IMR-90 (cell line): ENCODE results near the gene EDEM3. TPM values are rescaled to one million over a fixed set of nuclear protein-coding genes. Genes with fewer than 3 reads are reported as not detected.

ENCODE experiments used
- ATAC-seq: fragments of 200-7000 bp; cut with Tn5 transposase; 2 replicates; pipeline ENCODE4 v1.9.1; 2020; ENCODE audit warnings: low read depth, mild to moderate bottlenecking, moderate library complexity
- BruUV-seq: library from RNA; stranded (reverse); fragments of 400-500 nt; replicated peaks from 2 replicates; lab custom pipeline; 2021; lab: Mats Ljungman, UMichigan
- CTCF ChIA-PET: fragments of 300-600 bp; formaldehyde crosslinking; extraction: SDS; loops from one replicate; lab custom pipeline; 2021; ENCODE audit warnings: antibody characterized with exemption; lab: Yijun Ruan, JAX
- POLR2A ChIA-PET: fragments of 300-600 bp; sonication (Branson Sonifier 250); formaldehyde crosslinking; loops from one replicate; lab custom pipeline; 2022; ENCODE audit warnings: antibody characterized with exemption; ENCODE audit not compliant: unreplicated experiment; lab: Charles Lee
- DNase-seq: peaks from one replicate; pipeline ENCODE4 v3.0.0; 2013
- H2AFZ ChIP-seq: replicated peaks from 2 replicates; pipeline ENCODE3; 2013; ENCODE audit warnings: low read length, mild to moderate bottlenecking; ENCODE audit not compliant: poor library complexity
- H2AK5ac ChIP-seq: 2 replicates; pipeline ENCODE4 v1.6.1; 2013; ENCODE audit warnings: low read depth, low read length, inconsistent platforms
- H2AK9ac ChIP-seq: replicated peaks from 2 replicates; pipeline ENCODE3; 2013; ENCODE audit warnings: mild to moderate bottlenecking, low read depth, low read length, moderate library complexity; ENCODE audit not compliant: poor library complexity
- H2BK120ac ChIP-seq: 2 replicates; pipeline ENCODE4 v1.6.1; 2013; ENCODE audit warnings: low read depth, low read length, inconsistent platforms
- H2BK15ac ChIP-seq: 3 replicates; pipeline ENCODE4 v1.6.1; 2013; ENCODE audit warnings: low read depth, low read length, inconsistent platforms
- H2BK20ac ChIP-seq: 2 replicates; pipeline ENCODE4 v1.6.1; 2013; ENCODE audit warnings: low read depth, mild to moderate bottlenecking, inconsistent platforms, low read length, moderate library complexity
- H2BK5ac ChIP-seq: 2 replicates; pipeline ENCODE4 v1.6.1; 2013; ENCODE audit warnings: mild to moderate bottlenecking, low read depth, low read length, inconsistent platforms; ENCODE audit not compliant: poor library complexity, severe bottlenecking
- H3K14ac ChIP-seq: replicated peaks from 2 replicates; pipeline ENCODE4 v1.6.1; 2013; ENCODE audit warnings: low read depth, low read length, inconsistent platforms
- H3K18ac ChIP-seq: 2 replicates; pipeline ENCODE4 v1.6.1; 2013; ENCODE audit warnings: low read depth, low read length, control low read depth
- H3K23ac ChIP-seq: 2 replicates; pipeline ENCODE4 v1.6.1; 2013; ENCODE audit warnings: low read depth, low read length, inconsistent platforms
- H3K27ac ChIP-seq: 2 replicates; pipeline ENCODE4 v1.5.1; 2013; ENCODE audit warnings: mild to moderate bottlenecking, control low read depth, low read length; ENCODE audit not compliant: insufficient read depth
- H3K27me3 ChIP-seq: 2 replicates; pipeline ENCODE4 v1.6.1; 2013; ENCODE audit warnings: low read length; ENCODE audit not compliant: control insufficient read depth, insufficient read depth
- H3K36me3 ChIP-seq: 2 replicates; pipeline ENCODE4 v1.6.1; 2013; ENCODE audit warnings: low read length, mixed read lengths; ENCODE audit not compliant: control insufficient read depth, insufficient read depth
- H3K4ac ChIP-seq: 2 replicates; pipeline ENCODE4 v1.6.1; 2013; ENCODE audit warnings: low read depth, low read length, inconsistent platforms
- H3K4me1 ChIP-seq: 2 replicates; pipeline ENCODE4 v1.6.1; 2013; ENCODE audit warnings: low read length, mixed read lengths; ENCODE audit not compliant: control insufficient read depth, insufficient read depth
- H3K4me2 ChIP-seq: 2 replicates; pipeline ENCODE4 v1.6.1; 2013; ENCODE audit warnings: low read depth, mild to moderate bottlenecking, control low read depth, low read length, moderate library complexity
- H3K4me3 ChIP-seq: 2 replicates; pipeline ENCODE4 v1.5.1; 2013; ENCODE audit warnings: low read depth, mild to moderate bottlenecking, control low read depth, low read length, moderate library complexity; ENCODE audit not compliant: insufficient read depth
- H3K56ac ChIP-seq: 2 replicates; pipeline ENCODE4 v1.6.1; 2013; ENCODE audit warnings: low read length, inconsistent platforms; ENCODE audit not compliant: insufficient read depth; ENCODE audit errors: extremely low read depth
- H3K79me1 ChIP-seq, 2 experiments: 2 replicates each; pipeline ENCODE4 v1.6.1; 2013; ENCODE audit warnings: low read length in 2 of 2, inconsistent platforms in 1 of 2, low read depth in 1 of 2
- H3K9ac ChIP-seq: 2 replicates; pipeline ENCODE4 v1.6.1; 2013; ENCODE audit warnings: low read depth, low read length, control low read depth
- H3K9me1 ChIP-seq: 2 replicates; pipeline ENCODE4 v1.6.1; 2013; ENCODE audit warnings: low read length, inconsistent platforms; ENCODE audit not compliant: insufficient read depth
- H3K9me3 ChIP-seq: 2 replicates; pipeline ENCODE4 v1.6.1; 2013; ENCODE audit warnings: low read length; ENCODE audit not compliant: control insufficient read depth, insufficient read depth
- H4K20me1 ChIP-seq: 2 replicates; pipeline ENCODE4 v1.6.1; 2013; ENCODE audit warnings: low read length, inconsistent platforms; ENCODE audit not compliant: insufficient read depth
- H4K5ac ChIP-seq: 2 replicates; pipeline ENCODE4 v1.6.1; 2013; ENCODE audit warnings: mild to moderate bottlenecking, low read depth, low read length, control low read depth
- H4K8ac ChIP-seq, 2 experiments: 2 replicates each; pipeline ENCODE4 v1.6.1; 2013; ENCODE audit warnings: low read depth in 2 of 2, low read length in 2 of 2, control low read depth in 1 of 2, inconsistent platforms in 1 of 2
- H4K91ac ChIP-seq: 2 replicates; pipeline ENCODE4 v1.6.1; 2013; ENCODE audit warnings: low read depth, low read length, inconsistent platforms; ENCODE audit not compliant: insufficient read depth
- BHLHE40 ChIP-seq: fragments of 150-350 bp; IDR thresholded peaks from 2 replicates; pipeline ENCODE4 v1.6.1; 2016; ENCODE audit warnings: mild to moderate bottlenecking, low read depth, low read length
- CEBPB ChIP-seq: IDR thresholded peaks from 2 replicates; pipeline ENCODE4 v1.6.1; 2012; ENCODE audit warnings: low read depth, low read length, improper control_type of control experiment
- CHD1 ChIP-seq: IDR thresholded peaks from 2 replicates; pipeline ENCODE4 v1.6.1; 2012; ENCODE audit warnings: low read depth, low read length, improper control_type of control experiment
- CTCF ChIP-seq: conservative IDR thresholded peaks from 2 replicates; pipeline ENCODE4 v1.5.1; 2012; ENCODE audit warnings: mild to moderate bottlenecking, low read depth, low read length, improper control_type of control experiment
- ELK1 ChIP-seq: fragments of 150-350 bp; IDR thresholded peaks from 2 replicates; pipeline ENCODE4 v1.6.1; 2016; ENCODE audit warnings: low read depth, mild to moderate bottlenecking, low read length, moderate library complexity, borderline replicate concordance
- FOS ChIP-seq: fragments of 150-350 bp; IDR thresholded peaks from 2 replicates; pipeline ENCODE4 v1.6.1; 2016; ENCODE audit warnings: low read depth, low read length
- MAFK ChIP-seq: IDR thresholded peaks from 2 replicates; pipeline ENCODE4 v1.6.1; 2012; ENCODE audit warnings: low read depth, low read length, improper control_type of control experiment
- MAZ ChIP-seq: IDR thresholded peaks from 2 replicates; pipeline ENCODE4 v1.6.1; 2012; ENCODE audit warnings: low read depth, mild to moderate bottlenecking, low read length, improper control_type of control experiment, moderate library complexity, borderline replicate concordance
- MXI1 ChIP-seq: IDR thresholded peaks from 2 replicates; pipeline ENCODE4 v1.6.1; 2012; ENCODE audit warnings: low read depth, mild to moderate bottlenecking, low read length, moderate library complexity, borderline replicate concordance
- NFE2L2 ChIP-seq: fragments of 150-350 bp; IDR thresholded peaks from 2 replicates; pipeline ENCODE4 v1.6.1; 2016; ENCODE audit warnings: low read depth, mild to moderate bottlenecking, low read length
- POLR2A ChIP-seq: IDR thresholded peaks from 2 replicates; pipeline ENCODE4 v1.6.1; 2012; ENCODE audit warnings: mild to moderate bottlenecking, low read depth, low read length
- RAD21 ChIP-seq: IDR thresholded peaks from 2 replicates; pipeline ENCODE4 v1.6.1; 2012; ENCODE audit warnings: low read length, improper control_type of control experiment
- RCOR1 ChIP-seq: IDR thresholded peaks from 2 replicates; pipeline ENCODE4 v1.6.1; 2012; ENCODE audit warnings: mild to moderate bottlenecking, low read length, improper control_type of control experiment; ENCODE audit not compliant: insufficient replicate concordance
- RFX5 ChIP-seq: IDR thresholded peaks from 2 replicates; pipeline ENCODE4 v1.8.0; 2012; ENCODE audit warnings: low read depth, mild to moderate bottlenecking, low read length, moderate library complexity
- SMC3 ChIP-seq: fragments of 150-350 bp; IDR thresholded peaks from 2 replicates; pipeline ENCODE4 v1.6.1; 2016; ENCODE audit warnings: low read depth, mild to moderate bottlenecking, antibody characterized with exemption, low read length, moderate library complexity
- USF2 ChIP-seq: fragments of 150-350 bp; IDR thresholded peaks from 2 replicates; pipeline ENCODE4 v1.6.1; 2017; ENCODE audit warnings: mild to moderate bottlenecking, antibody characterized with exemption, low read length, low read depth
- WGBS, 2 experiments: methylation state at CpG; one replicate each; pipeline versions ENCODE4 v1.1.5 to v1.1.7; 2013; ENCODE audit warnings: missing lambda C conversion rate in 2 of 2; ENCODE audit not compliant: insufficient read length in 1 of 2; ENCODE audit errors: extremely low coverage in 2 of 2; 5-methylcytosine and 5-hydroxymethylcytosine counted together
- dilution Hi-C: fragments of 300-500 bp; cut with HindIII; formaldehyde crosslinking; loops from one replicate; pipeline ENCODE4 v1.14.3; 2018; ENCODE audit warnings: low sequenced_read_pairs; ENCODE audit not compliant: unreplicated experiment
- in situ Hi-C: fragments of 300-500 bp; cut with MboI; formaldehyde crosslinking; loops from 3 replicates; pipeline ENCODE4 v1.14.3; 2019; ENCODE audit warnings: low sequenced_read_pairs, inconsistent platforms, mixed read lengths
- intact Hi-C: fragments of 100-400 bp; cut with micrococcal nuclease; formaldehyde crosslinking; loops from 2 replicates; pipeline ENCODE4 v1.10.0; 2022
- polyA plus RNA-seq, 3 experiments: library from polyadenylated mRNA; depleted of rRNA; stranded (reverse); fragments of >200 nt; gene quantifications; 2 replicates each; pipeline ENCODE4 v1.2.3, GENCODE V29; 2012; ENCODE audit warnings: low replicate concordance in 1 of 3
- total RNA-seq: library from RNA; depleted of rRNA; stranded (reverse); fragments of >200 nt; gene quantifications from 2 replicates; pipeline ENCODE4 v1.2.3, GENCODE V29; 2012

EDEM3 gene
- total and polyA plus RNA-seq, 2 of the 4 experiments (the other 2 are of a cell fraction), result 17.5 to 29.9 TPM

GRCh38 chr1:184643661-184644060 lies 111.0 kb downstream of the EDEM3 start:
- Histone ChIP-seq H4K20me1 (no peaks in the 10 kb centered on the region), H3K4ac (no peak overlapping the region), H3K9me3 (no peaks in the 10 kb centered on the region), H3K27me3 (peaks cover 9% of the 10 kb centered on the region), H3K79me1 (no peaks in the 10 kb centered on the region), H3K4me3 (no peak overlapping the region), H3K23ac (no peak overlapping the region), H2BK120ac (no peak overlapping the region), H4K91ac (no peak overlapping the region), H3K4me1 (peaks cover 3% of the 10 kb centered on the region; the same call in 1 of the 2 replicates), H3K4me2 (no peak overlapping the region), H3K9ac (no peak overlapping the region), H3K14ac (no peak overlapping the region), H2AK9ac (no peak overlapping the region), H3K56ac (no peak overlapping the region), H3K9me1 (peaks cover 8% of the 10 kb centered on the region), H3K18ac (no peak overlapping the region), H3K27ac (no peak overlapping the region), H3K36me3 (no peaks in the 10 kb centered on the region), H4K5ac (no peak overlapping the region), H2BK15ac (no peak overlapping the region), H2AK5ac (no peak overlapping the region), H2AFZ (no peak overlapping the region), H2BK20ac (no peak overlapping the region), H2BK5ac (no peak overlapping the region), H4K8ac (no peak overlapping the region)
- ATAC-seq (no peak), DNase-seq (no peak)
- CTCF ChIA-PET, result no interaction called here
- intact Hi-C loops, result no loop called here
- dilution Hi-C loops, result no loop called here
- no CpG with 5 or more reads among the region's 1 CpG for WGBS, 2 experiments
- in situ Hi-C loops, result no loop called here
- POLR2A ChIA-PET, result no interaction called here
- no TSS peak for BruUV-seq
- TF ChIP-seq SMC3 (no peak), USF2 (no peak), MAFK (no peak), CHD1 (no peak), POLR2A (no peak), ELK1 (no peak), MAZ (no peak), BHLHE40 (no peak), FOS (no peak), MXI1 (no peak), CTCF (no peak), RCOR1 (no peak), NFE2L2 (no peak), RAD21 (no peak), CEBPB (no peak), RFX5 (no peak)
